Sigmoid colon (tissue), 7 donors: ENCODE results near the gene UBR7. TPM values are rescaled to one million over a fixed set of nuclear protein-coding genes. Genes with fewer than 3 reads are reported as not detected.

Source experiments
- DNase-seq: peaks from one replicate; pipeline ENCODE4 v3.0.0-alpha.2; 2019
- H3K27ac ChIP-seq, 4 donors: fragments of 200-600 bp; sonication (generic); one replicate each; pipeline ENCODE4 v1.5.1; 2016 to 2019; ENCODE audit warnings: mild to moderate bottlenecking in 1 of 4
- H3K27me3 ChIP-seq, 3 donors: fragments of 200-600 bp; sonication (generic); one replicate each; pipeline ENCODE4 v1.5.1; 2019; ENCODE audit warnings: mild to moderate bottlenecking in 1 of 3
- H3K36me3 ChIP-seq, 4 donors: fragments of 200-600 bp; sonication (generic); one replicate each; pipeline ENCODE4 v1.5.1; 2016 to 2019
- H3K4me1 ChIP-seq, 4 donors: fragments of 200-600 bp; sonication (generic); one replicate each; pipeline ENCODE4 v1.5.1; 2017 to 2019
- H3K4me3 ChIP-seq, 4 donors: fragments of 200-600 bp; sonication (generic); one replicate each; pipeline ENCODE4 v1.5.1; 2017 to 2019; ENCODE audit warnings: mild to moderate bottlenecking in 2 of 4, moderate library complexity in 1 of 4
- H3K9me3 ChIP-seq, 4 donors: fragments of 200-600 bp in 3 of 4; sonication (generic) in 3 of 4; one replicate each; pipeline versions ENCODE4 v1.5.1 to v1.6.1; 2013 to 2019
- EP300 ChIP-seq, 4 donors: sonication (generic); formaldehyde crosslinking; IDR thresholded peaks; one replicate each; pipeline ENCODE4 v1.6.1; 2017; ENCODE audit warnings: antibody characterized with exemption in 4 of 4
- POLR2A ChIP-seq, 2 donors: fragments of 450-650 bp; IDR thresholded peaks; one replicate each; pipeline ENCODE4 v1.6.1; 2016; ENCODE audit warnings: antibody characterized with exemption in 2 of 2, mild to moderate bottlenecking in 2 of 2, moderate library complexity in 2 of 2
- POLR2AphosphoS5 ChIP-seq, 4 donors: sonication (generic); formaldehyde crosslinking; IDR thresholded peaks; one replicate each; pipeline ENCODE4 v1.6.1; 2017; ENCODE audit warnings: antibody characterized with exemption in 4 of 4
- WGBS, 2 donors: extraction: QIAGEN DNeasy Blood & Tissue Kit; methylation state at CpG; one replicate each; pipeline ENCODE4 v1.1.7; 2013; 5-methylcytosine and 5-hydroxymethylcytosine counted together
- intact Hi-C: fragments of 100-400 bp; cut with DNase I; formaldehyde crosslinking; loops from one replicate; pipeline ENCODE4 v1.15.1; 2023
- polyA plus RNA-seq, 3 donors: library from polyadenylated mRNA; stranded (reverse); fragments of 200-250 nt; gene quantifications; one replicate each; pipeline ENCODE4 v1.2.3, GENCODE V29; 2013
- total RNA-seq, 4 donors: library from RNA; depleted of rRNA; stranded (reverse); fragments of >200 nt; gene quantifications; one replicate each; pipeline ENCODE4 v1.1.0, GENCODE V29; 2016
- TF ChIP-seq, protein P1 (sequence below), 4 experiments: fragments of 450-650 bp in 3 of 4; fragments of 200-600 bp in 1 of 4; IDR thresholded peaks; one replicate each; pipeline ENCODE4 v1.5.1; 2016 to 2019; ENCODE audit warnings: antibody characterized with exemption in 4 of 4, mild to moderate bottlenecking in 3 of 4, moderate library complexity in 2 of 4
- donor health status: healthy with polysubstance abuse.
- donor health status: Bipolar disorder and iron deficiency.
- donor health status: healthy.

The UBR7 gene
- total and polyA plus RNA-seq, 7 donors = 15.5 to 32.1 (median 25.4) TPM

DNA sequence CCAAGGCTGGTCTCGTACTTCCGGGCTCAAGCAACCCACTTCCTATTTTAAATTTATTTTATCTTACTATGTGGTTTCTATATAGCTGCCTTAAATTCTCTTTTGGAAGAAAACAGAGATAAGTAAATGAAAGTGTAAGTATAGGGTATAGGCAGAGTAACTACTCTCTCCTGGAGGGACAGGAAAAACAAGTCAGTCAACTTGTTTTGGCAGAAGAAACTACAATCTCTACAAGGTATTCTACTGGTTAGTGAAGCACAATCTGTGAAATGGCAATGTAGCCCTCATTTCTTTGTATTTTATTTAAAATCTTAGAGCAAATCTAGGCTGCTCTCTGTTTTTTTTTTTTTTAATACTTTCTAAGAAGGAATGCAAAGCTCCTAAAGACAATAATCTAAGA is 55.4 kb downstream of the UBR7 start:
- Histone ChIP-seq H3K4me3 (no peak overlapping the region), H3K4me1 (no peaks in the 10 kb centered on the region), H3K9me3 (no peaks in the 10 kb centered on the region), H3K27me3 (no peaks in the 10 kb centered on the region), H3K27ac (no peak overlapping the region), H3K36me3 (peaks cover 0 to 45% (median 4%) of the 10 kb centered on the region in 4 donors)
- no peak for DNase-seq
- WGBS, 2 donors = 52 to 79% methylated on average over 2 of the region's 2 CpGs
- intact Hi-C loops = no loop called here
- no peak for TF ChIP-seq POLR2A (IDR thresholded peaks at IDR 0.05)
- TF ChIP-seq, protein P1, sequence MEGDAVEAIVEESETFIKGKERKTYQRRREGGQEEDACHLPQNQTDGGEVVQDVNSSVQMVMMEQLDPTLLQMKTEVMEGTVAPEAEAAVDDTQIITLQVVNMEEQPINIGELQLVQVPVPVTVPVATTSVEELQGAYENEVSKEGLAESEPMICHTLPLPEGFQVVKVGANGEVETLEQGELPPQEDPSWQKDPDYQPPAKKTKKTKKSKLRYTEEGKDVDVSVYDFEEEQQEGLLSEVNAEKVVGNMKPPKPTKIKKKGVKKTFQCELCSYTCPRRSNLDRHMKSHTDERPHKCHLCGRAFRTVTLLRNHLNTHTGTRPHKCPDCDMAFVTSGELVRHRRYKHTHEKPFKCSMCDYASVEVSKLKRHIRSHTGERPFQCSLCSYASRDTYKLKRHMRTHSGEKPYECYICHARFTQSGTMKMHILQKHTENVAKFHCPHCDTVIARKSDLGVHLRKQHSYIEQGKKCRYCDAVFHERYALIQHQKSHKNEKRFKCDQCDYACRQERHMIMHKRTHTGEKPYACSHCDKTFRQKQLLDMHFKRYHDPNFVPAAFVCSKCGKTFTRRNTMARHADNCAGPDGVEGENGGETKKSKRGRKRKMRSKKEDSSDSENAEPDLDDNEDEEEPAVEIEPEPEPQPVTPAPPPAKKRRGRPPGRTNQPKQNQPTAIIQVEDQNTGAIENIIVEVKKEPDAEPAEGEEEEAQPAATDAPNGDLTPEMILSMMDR (IDR thresholded peaks at IDR 0.05) = no peak
- no peak for TF ChIP-seq EP300 (IDR thresholded peaks at IDR 0.05)
- no peak for TF ChIP-seq POLR2AphosphoS5 (IDR thresholded peaks at IDR 0.05)

DNA sequence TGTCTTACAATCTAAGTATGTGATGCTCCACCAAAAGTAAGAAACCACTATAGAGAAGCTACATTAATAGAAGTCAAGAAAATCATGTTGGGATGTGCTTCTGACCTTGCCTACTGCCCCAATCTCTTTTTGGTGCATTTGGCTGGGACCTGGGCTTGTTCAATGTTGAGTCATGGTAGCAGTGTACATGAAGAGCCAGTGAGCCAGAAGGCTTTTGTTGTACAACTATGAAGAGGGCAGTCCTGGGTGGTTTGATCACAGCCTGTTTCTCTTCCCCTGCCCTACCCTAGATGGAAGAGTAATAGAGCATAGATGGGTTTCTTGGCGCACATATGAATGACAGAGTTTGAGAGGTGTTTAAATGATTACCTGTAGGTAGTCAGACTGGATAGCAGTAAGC is 56.4 kb downstream of the UBR7 start:
- no peak overlapping the region for H3K27ac ChIP-seq
- DNase-seq = no peak
- intact Hi-C loops = no loop called here
- H3K4me1 ChIP-seq = no peaks in the 10 kb centered on the region
- 98 to 100% methylated on average over 1 of the region's 1 CpG for WGBS, 2 donors
- no peaks in the 10 kb centered on the region for H3K27me3 ChIP-seq
- no peaks in the 10 kb centered on the region for H3K9me3 ChIP-seq
- no peak overlapping the region for H3K4me3 ChIP-seq
- H3K36me3 ChIP-seq = peaks cover 0 to 45% (median 4%) of the 10 kb centered on the region in 4 donors
- TF ChIP-seq POLR2A (IDR thresholded peaks at IDR 0.05) = no peak
- TF ChIP-seq EP300 (IDR thresholded peaks at IDR 0.05) = no peak
- TF ChIP-seq, protein P1 (IDR thresholded peaks at IDR 0.05) = no peak
- TF ChIP-seq POLR2AphosphoS5 (IDR thresholded peaks at IDR 0.05) = no peak

DNA sequence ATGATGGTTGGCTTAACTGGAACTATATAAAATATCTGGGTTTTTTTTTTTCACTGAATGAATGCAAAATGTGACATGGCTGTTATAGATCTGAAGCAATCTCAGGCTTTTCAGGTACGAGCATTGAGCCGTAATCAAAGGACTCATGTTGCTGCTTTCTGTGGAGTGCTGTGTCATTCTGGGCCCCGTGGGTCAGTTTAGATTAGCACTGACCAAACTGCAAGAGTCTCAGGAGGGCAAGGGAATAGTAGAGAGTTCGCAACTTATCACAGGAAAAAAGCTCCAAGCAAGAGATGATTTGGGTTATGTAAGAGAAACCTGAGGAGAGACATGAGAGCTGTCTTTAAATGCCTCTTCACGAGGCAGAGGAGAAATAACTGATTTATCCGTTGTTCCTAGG is 59.1 kb downstream of the UBR7 start:
- TF ChIP-seq POLR2AphosphoS5 (IDR thresholded peaks at IDR 0.05) = no peak
- TF ChIP-seq, protein P1 (IDR thresholded peaks at IDR 0.05) = no peak
- TF ChIP-seq POLR2A (IDR thresholded peaks at IDR 0.05) = no peak
- no peak for TF ChIP-seq EP300 (IDR thresholded peaks at IDR 0.05)
- Histone ChIP-seq H3K27ac (no peak overlapping the region), H3K27me3 (no peaks in the 10 kb centered on the region), H3K36me3 (peaks cover 0 to 27% (median 4%) of the 10 kb centered on the region in 4 donors), H3K4me1 (no peaks in the 10 kb centered on the region), H3K9me3 (no peaks in the 10 kb centered on the region), H3K4me3 (no peak overlapping the region)
- 90 to 92% methylated on average over 6 of the region's 6 CpGs for WGBS, 2 donors
- DNase-seq = no peak
- intact Hi-C loops = no loop called here

DNA sequence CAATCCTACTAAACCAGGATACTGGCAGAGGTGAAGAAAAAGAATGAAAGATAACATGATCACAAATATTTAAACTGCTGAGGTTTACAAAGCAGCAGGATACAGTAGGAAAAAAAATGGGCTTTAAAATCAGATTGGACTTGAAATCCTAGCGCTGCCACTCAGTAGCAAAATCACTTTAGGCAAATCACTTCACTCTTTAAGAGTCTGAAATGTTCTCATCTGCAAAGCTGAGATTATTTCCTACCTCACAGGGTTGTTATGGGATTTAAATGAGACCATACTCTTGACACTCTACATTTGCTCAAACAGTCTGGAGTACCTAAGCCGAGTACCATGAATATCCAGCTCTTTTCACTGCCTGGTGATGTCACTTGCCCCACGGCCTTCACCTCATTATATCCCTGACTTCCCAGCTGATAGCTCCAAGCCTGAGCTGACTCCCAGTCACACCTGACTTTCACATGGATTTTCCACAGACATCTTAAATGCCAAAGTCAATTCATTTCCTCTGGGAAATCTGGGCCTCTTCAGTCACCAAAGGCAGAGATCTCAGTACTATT is 60.2 kb downstream of the UBR7 start:
- no peak overlapping the region for H3K27ac ChIP-seq
- H3K27me3 ChIP-seq = no peaks in the 10 kb centered on the region
- H3K4me3 ChIP-seq = no peak overlapping the region
- no peaks in the 10 kb centered on the region for H3K9me3 ChIP-seq
- 84 to 94% methylated on average over 3 of the region's 3 CpGs for WGBS, 2 donors
- H3K4me1 ChIP-seq = no peaks in the 10 kb centered on the region
- TF ChIP-seq POLR2A (IDR thresholded peaks at IDR 0.05) (no peak), POLR2AphosphoS5 (IDR thresholded peaks at IDR 0.05) (no peak), EP300 (IDR thresholded peaks at IDR 0.05) (no peak)
- TF ChIP-seq, protein P1 (IDR thresholded peaks at IDR 0.05) = no peak
- DNase-seq = no peak
- intact Hi-C loops = no loop called here
- H3K36me3 ChIP-seq = peaks cover 0 to 16% (median 3%) of the 10 kb centered on the region in 4 donors

DNA sequence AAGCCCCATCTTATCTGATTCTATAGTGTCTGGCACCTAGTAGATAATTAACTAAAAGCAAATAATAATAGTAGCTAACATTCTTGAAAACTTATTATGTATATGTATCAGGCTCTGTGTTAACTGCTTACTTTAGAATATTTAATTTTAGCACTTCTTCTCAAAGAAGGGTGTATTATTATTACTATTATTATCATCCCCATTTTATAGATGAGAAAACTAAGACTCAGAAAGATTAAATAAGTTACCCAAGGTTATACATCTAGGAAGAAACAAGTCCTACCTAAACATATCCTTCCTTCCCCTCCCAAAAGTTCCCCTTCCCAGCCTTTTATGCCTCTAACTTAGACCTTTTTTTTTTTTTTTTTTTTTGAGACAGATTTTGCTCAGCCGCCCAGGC is 61.4 kb downstream of the UBR7 start:
- Histone ChIP-seq H3K9me3 (no peaks in the 10 kb centered on the region), H3K36me3 (peaks cover 0 to 6% (median 0%) of the 10 kb centered on the region in 4 donors), H3K4me3 (no peak overlapping the region), H3K27ac (no peak overlapping the region), H3K4me1 (no peaks in the 10 kb centered on the region), H3K27me3 (no peaks in the 10 kb centered on the region)
- no peak for DNase-seq
- WGBS, 2 donors = 95 to 100% methylated on average over 1 of the region's 1 CpG
- intact Hi-C loops = no loop called here
- TF ChIP-seq POLR2A (IDR thresholded peaks at IDR 0.05) (no peak), EP300 (IDR thresholded peaks at IDR 0.05) (no peak), POLR2AphosphoS5 (IDR thresholded peaks at IDR 0.05) (no peak)
- TF ChIP-seq, protein P1 (IDR thresholded peaks at IDR 0.05) = no peak
